HCT116 (cell line): Measurements from ENCODE around the gene FUOM. TPM values are rescaled to one million over a fixed set of nuclear protein-coding genes. Genes with fewer than 3 reads are reported as not detected.

ENCODE experiments used
- ATAC-seq: fragments of 200-7000 bp; cut with Tn5 transposase; 2 replicates; pipeline ENCODE4 v1.9.1; 2020; ENCODE audit warnings: mild to moderate bottlenecking, moderate library complexity
- BruUV-seq: library from RNA; stranded (reverse); fragments of 400-500 nt; replicated peaks from 2 replicates; lab custom pipeline; 2021; lab: Mats Ljungman, UMichigan
- CTCF ChIA-PET: fragments of 300-600 bp; sonication (Branson Sonifier 250); formaldehyde crosslinking; loops from one replicate; lab custom pipeline; 2021; ENCODE audit warnings: antibody characterized with exemption; lab: Charles Lee
- POLR2A ChIA-PET: fragments of 300-600, 350-600 bp; sonication (Branson Sonifier 250); formaldehyde crosslinking; loops from one replicate; lab custom pipeline; 2021; ENCODE audit warnings: antibody characterized with exemption; lab: Charles Lee
- RAD21 ChIA-PET, 2 experiments: fragments of 300-600 bp; sonication (Branson Sonifier 250); formaldehyde crosslinking; loops; one replicate each; lab custom pipeline; 2023; ENCODE audit warnings: low total read pairs in 2 of 2; ENCODE audit not compliant: uncharacterized antibody in 2 of 2, unreplicated experiment in 2 of 2, low non-redundant PET in 1 of 2; lab: Charles Lee
- DNase-seq: peaks from one replicate; pipeline ENCODE4 v3.0.0-alpha.2; 2010; ENCODE audit warnings: low read depth, low spot score
- H2AFZ ChIP-seq: fragments of 200-600 bp; shearing (Covaris generic), sonication (generic); 2 replicates; pipeline ENCODE4 v1.6.1; 2017; ENCODE audit warnings: low read depth, mixed run types, mixed read lengths, antibody characterized with exemption, low read length; ENCODE audit not compliant: poor library complexity, severe bottlenecking
- H3K27ac ChIP-seq: 2 replicates; pipeline ENCODE4 v1.5.1; 2012; ENCODE audit warnings: low read depth, low read length
- H3K27me3 ChIP-seq: fragments of 200-600 bp; sonication (generic); 2 replicates; pipeline ENCODE4 v1.6.1; 2016; ENCODE audit warnings: mixed run types, low read length, mixed read lengths; ENCODE audit not compliant: insufficient read depth
- H3K36me3 ChIP-seq, 2 experiments: fragments of 200-500 bp in 1 of 2; fragments of 200-600 bp in 1 of 2; sonication (Bioruptor generic) in 1 of 2; sonication (generic) in 1 of 2; 2 replicates each; pipeline versions ENCODE4 v1.5.1 to v1.6.1; 2014 to 2016; ENCODE audit warnings: low read length in 2 of 2, inconsistent platforms in 1 of 2, mixed read lengths in 1 of 2, mixed run types in 1 of 2; ENCODE audit not compliant: insufficient read depth in 2 of 2, control insufficient read depth in 1 of 2
- H3K4me1 ChIP-seq, 2 experiments: fragments of 200-600 bp in 1 of 2; sonication (generic) in 1 of 2; 2 replicates each; pipeline versions ENCODE4 v1.5.1 to v1.6.1; 2012 to 2017; ENCODE audit warnings: low read length in 2 of 2, inconsistent platforms in 1 of 2, mild to moderate bottlenecking in 1 of 2, mixed read lengths in 1 of 2, mixed run types in 1 of 2, moderate library complexity in 1 of 2; ENCODE audit not compliant: insufficient read depth in 2 of 2, control insufficient read depth in 1 of 2
- H3K4me2 ChIP-seq: fragments of 200-600 bp; sonication (generic); 2 replicates; pipeline ENCODE4 v1.6.1; 2017; ENCODE audit warnings: mixed run types, low read length, mixed read lengths
- H3K4me3 ChIP-seq, 2 experiments: fragments of 200-600 bp in 1 of 2; sonication (generic) in 1 of 2; replicated peaks in 1 of 2; 2 replicates each; pipeline ENCODE4 v1.5.1; 2011 to 2016; ENCODE audit warnings: low read length in 2 of 2, control low read depth in 1 of 2, low read depth in 1 of 2, mild to moderate bottlenecking in 1 of 2, mixed read lengths in 1 of 2, mixed run types in 1 of 2
- H3K79me2 ChIP-seq: fragments of 200-600 bp; sonication (generic); 2 replicates; pipeline ENCODE4 v1.6.1; 2017; ENCODE audit warnings: mild to moderate bottlenecking, mixed run types, low read length, moderate library complexity, mixed read lengths; ENCODE audit not compliant: insufficient read depth
- H3K9ac ChIP-seq: fragments of 200-600 bp; sonication (generic); 2 replicates; pipeline ENCODE4 v1.6.1; 2016; ENCODE audit warnings: low read length, mixed read lengths
- H3K9me2 ChIP-seq: fragments of 200-600 bp; sonication (generic), shearing (Covaris generic); 2 replicates; pipeline ENCODE4 v1.6.1; 2017; ENCODE audit warnings: mixed run types, mild to moderate bottlenecking, moderate library complexity; ENCODE audit not compliant: insufficient read depth
- H3K9me3 ChIP-seq, 2 experiments: fragments of 200-500 bp in 1 of 2; fragments of 200-600 bp in 1 of 2; sonication (Bioruptor generic) in 1 of 2; sonication (generic) in 1 of 2; 2 replicates each; pipeline ENCODE4 v1.6.1; 2014 to 2017; ENCODE audit warnings: low read length in 2 of 2, mixed read lengths in 2 of 2, inconsistent platforms in 1 of 2, low read depth in 1 of 2, mild to moderate bottlenecking in 1 of 2, mixed run types in 1 of 2, moderate library complexity in 1 of 2; ENCODE audit not compliant: control insufficient read depth in 1 of 2, insufficient read depth in 1 of 2
- H4K20me1 ChIP-seq: fragments of 200-600 bp; sonication (generic), shearing (Covaris generic); 2 replicates; pipeline ENCODE4 v1.6.1; 2017; ENCODE audit warnings: mixed run types, mild to moderate bottlenecking, moderate library complexity; ENCODE audit not compliant: insufficient read depth
- CEBPB ChIP-seq: IDR thresholded peaks from 2 replicates; pipeline ENCODE4 v1.6.1; 2012; ENCODE audit warnings: low read depth
- EZH2 ChIP-seq: fragments of 200-600 bp; sonication (generic); IDR thresholded peaks from 2 replicates; pipeline ENCODE4 v1.6.1; 2017; ENCODE audit warnings: antibody characterized with exemption, mixed run types
- FOSL1 ChIP-seq: IDR thresholded peaks from 2 replicates; pipeline ENCODE4 v1.6.1; 2012; ENCODE audit warnings: low read depth
- POLR2A ChIP-seq: IDR thresholded peaks from 2 replicates; pipeline ENCODE4 v1.7.0; 2011; ENCODE audit warnings: borderline replicate concordance; ENCODE audit not compliant: insufficient read depth, insufficient read length; ENCODE audit errors: extremely low read depth
- RAD21 ChIP-seq: IDR thresholded peaks from 2 replicates; pipeline ENCODE4 v1.6.1; 2012; ENCODE audit warnings: low read depth, mild to moderate bottlenecking
- SP1 ChIP-seq: IDR thresholded peaks from 2 replicates; pipeline ENCODE4 v1.6.1; 2012; ENCODE audit warnings: low read depth
- TCF7L2 ChIP-seq: IDR thresholded peaks from 2 replicates; pipeline ENCODE4 v1.7.0; 2011; ENCODE audit warnings: borderline replicate concordance, inconsistent platforms; ENCODE audit not compliant: insufficient read depth, insufficient read length; ENCODE audit errors: extremely low read depth
- intact Hi-C: fragments of 100-400 bp; cut with micrococcal nuclease; formaldehyde crosslinking; loops from 2 replicates; pipeline ENCODE4 v1.10.0; 2022
- total RNA-seq: library from RNA; stranded (reverse); gene quantifications from one replicate; pipeline ENCODE4 v1.2.1, GENCODE V29; 2021; ENCODE audit not compliant: unreplicated experiment
- TF ChIP-seq, protein P1 (sequence below): IDR thresholded peaks from 2 replicates; pipeline ENCODE4 v1.6.1; 2011; ENCODE audit warnings: mild to moderate bottlenecking, low read length, moderate library complexity; ENCODE audit not compliant: insufficient replicate concordance; ENCODE audit errors: extremely low read depth
- TF ChIP-seq, protein P2 (sequence below): IDR thresholded peaks from 2 replicates; pipeline ENCODE4 v1.6.1; 2012
- TF ChIP-seq, protein P3 (sequence below): IDR thresholded peaks from 2 replicates; pipeline ENCODE4 v1.6.1; 2012; ENCODE audit warnings: low read depth
- TF ChIP-seq, protein P4 (sequence below), 3 experiments: fragments of 200-600 bp in 1 of 3; sonication (generic) in 1 of 3; IDR thresholded peaks in 2 of 3; conservative IDR thresholded peaks in 1 of 3; 2 replicates each; pipeline ENCODE4 v1.5.1; 2012 to 2017; ENCODE audit warnings: low read depth in 2 of 3, low read length in 2 of 3, antibody characterized with exemption in 1 of 3, borderline replicate concordance in 1 of 3, control low read depth in 1 of 3, mild to moderate bottlenecking in 1 of 3, mixed read lengths in 1 of 3, mixed run types in 1 of 3, moderate library complexity in 1 of 3; ENCODE audit not compliant: insufficient read depth in 1 of 3

Gene FUOM
- total RNA-seq, 1 experiment from 2014 or later: 21.5 TPM

DNA sequence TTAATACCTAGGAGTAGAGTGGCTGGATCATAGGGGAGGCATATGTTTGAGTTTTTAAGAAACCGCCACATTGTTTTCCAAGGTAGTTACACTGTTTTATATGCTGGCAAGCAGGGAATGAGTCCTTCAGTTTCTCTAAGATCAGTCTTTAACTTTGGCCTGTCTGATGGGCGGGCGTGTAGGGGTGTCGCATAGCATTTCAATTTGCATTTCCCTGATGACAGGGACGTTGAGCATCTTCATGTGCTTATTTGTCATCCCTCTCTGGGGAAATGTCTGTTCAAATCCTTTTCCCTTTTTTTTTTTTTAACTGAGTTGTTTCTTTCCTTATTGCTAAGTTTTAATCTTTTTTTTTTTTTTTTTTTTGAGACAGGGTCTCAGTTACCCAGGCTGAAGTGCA, 46.0 kb upstream of the FUOM start (continued):
- TF ChIP-seq, protein P1, sequence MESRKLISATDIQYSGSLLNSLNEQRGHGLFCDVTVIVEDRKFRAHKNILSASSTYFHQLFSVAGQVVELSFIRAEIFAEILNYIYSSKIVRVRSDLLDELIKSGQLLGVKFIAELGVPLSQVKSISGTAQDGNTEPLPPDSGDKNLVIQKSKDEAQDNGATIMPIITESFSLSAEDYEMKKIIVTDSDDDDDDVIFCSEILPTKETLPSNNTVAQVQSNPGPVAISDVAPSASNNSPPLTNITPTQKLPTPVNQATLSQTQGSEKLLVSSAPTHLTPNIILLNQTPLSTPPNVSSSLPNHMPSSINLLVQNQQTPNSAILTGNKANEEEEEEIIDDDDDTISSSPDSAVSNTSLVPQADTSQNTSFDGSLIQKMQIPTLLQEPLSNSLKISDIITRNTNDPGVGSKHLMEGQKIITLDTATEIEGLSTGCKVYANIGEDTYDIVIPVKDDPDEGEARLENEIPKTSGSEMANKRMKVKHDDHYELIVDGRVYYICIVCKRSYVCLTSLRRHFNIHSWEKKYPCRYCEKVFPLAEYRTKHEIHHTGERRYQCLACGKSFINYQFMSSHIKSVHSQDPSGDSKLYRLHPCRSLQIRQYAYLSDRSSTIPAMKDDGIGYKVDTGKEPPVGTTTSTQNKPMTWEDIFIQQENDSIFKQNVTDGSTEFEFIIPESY: no peak

DNA sequence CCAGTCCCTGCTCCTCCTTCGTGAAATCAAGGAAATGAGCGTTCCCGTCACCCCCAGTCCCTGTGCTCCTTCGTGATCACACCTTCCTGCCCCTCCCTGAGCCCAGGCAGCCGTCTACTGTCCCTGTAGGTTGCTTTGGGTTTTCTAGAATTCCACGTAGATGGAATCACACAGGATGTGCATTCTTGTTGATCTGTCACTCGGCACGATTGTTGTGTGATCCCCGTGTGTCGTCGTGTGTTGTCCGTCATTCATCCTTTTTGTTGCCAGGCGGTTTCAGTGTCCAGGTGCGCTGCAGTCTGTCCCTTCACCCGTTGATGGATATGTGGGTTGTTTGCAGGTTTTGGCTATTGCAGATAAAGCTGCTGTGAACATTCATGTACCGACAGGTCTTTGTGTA, 45.5 kb upstream of the FUOM start:
- Histone ChIP-seq H3K4me1 (no peaks in the 10 kb centered on the region), H3K27me3 (no peaks in the 10 kb centered on the region), H3K4me2 (no peak overlapping the region), H3K4me3 (no peak overlapping the region), H3K36me3 (no peaks in the 10 kb centered on the region; a peak in 1 of 4 replicates), H3K9ac (no peak overlapping the region), H3K9me3 (no peaks in the 10 kb centered on the region), H2AFZ (no peak overlapping the region), H3K27ac (no peak overlapping the region), H4K20me1 (no peaks in the 10 kb centered on the region), H3K79me2 (peaks cover 35% of the 10 kb centered on the region), H3K9me2 (no peaks in the 10 kb centered on the region)
- CTCF ChIA-PET: no interaction called here
- TF ChIP-seq, protein P2, sequence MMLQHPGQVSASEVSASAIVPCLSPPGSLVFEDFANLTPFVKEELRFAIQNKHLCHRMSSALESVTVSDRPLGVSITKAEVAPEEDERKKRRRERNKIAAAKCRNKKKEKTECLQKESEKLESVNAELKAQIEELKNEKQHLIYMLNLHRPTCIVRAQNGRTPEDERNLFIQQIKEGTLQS: no peak
- TF ChIP-seq TCF7L2: no peak
- TF ChIP-seq, protein P1: no peak
- no peak for TF ChIP-seq SP1
- TF ChIP-seq, protein P3, sequence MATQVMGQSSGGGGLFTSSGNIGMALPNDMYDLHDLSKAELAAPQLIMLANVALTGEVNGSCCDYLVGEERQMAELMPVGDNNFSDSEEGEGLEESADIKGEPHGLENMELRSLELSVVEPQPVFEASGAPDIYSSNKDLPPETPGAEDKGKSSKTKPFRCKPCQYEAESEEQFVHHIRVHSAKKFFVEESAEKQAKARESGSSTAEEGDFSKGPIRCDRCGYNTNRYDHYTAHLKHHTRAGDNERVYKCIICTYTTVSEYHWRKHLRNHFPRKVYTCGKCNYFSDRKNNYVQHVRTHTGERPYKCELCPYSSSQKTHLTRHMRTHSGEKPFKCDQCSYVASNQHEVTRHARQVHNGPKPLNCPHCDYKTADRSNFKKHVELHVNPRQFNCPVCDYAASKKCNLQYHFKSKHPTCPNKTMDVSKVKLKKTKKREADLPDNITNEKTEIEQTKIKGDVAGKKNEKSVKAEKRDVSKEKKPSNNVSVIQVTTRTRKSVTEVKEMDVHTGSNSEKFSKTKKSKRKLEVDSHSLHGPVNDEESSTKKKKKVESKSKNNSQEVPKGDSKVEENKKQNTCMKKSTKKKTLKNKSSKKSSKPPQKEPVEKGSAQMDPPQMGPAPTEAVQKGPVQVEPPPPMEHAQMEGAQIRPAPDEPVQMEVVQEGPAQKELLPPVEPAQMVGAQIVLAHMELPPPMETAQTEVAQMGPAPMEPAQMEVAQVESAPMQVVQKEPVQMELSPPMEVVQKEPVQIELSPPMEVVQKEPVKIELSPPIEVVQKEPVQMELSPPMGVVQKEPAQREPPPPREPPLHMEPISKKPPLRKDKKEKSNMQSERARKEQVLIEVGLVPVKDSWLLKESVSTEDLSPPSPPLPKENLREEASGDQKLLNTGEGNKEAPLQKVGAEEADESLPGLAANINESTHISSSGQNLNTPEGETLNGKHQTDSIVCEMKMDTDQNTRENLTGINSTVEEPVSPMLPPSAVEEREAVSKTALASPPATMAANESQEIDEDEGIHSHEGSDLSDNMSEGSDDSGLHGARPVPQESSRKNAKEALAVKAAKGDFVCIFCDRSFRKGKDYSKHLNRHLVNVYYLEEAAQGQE: no peak
- TF ChIP-seq, protein P4, sequence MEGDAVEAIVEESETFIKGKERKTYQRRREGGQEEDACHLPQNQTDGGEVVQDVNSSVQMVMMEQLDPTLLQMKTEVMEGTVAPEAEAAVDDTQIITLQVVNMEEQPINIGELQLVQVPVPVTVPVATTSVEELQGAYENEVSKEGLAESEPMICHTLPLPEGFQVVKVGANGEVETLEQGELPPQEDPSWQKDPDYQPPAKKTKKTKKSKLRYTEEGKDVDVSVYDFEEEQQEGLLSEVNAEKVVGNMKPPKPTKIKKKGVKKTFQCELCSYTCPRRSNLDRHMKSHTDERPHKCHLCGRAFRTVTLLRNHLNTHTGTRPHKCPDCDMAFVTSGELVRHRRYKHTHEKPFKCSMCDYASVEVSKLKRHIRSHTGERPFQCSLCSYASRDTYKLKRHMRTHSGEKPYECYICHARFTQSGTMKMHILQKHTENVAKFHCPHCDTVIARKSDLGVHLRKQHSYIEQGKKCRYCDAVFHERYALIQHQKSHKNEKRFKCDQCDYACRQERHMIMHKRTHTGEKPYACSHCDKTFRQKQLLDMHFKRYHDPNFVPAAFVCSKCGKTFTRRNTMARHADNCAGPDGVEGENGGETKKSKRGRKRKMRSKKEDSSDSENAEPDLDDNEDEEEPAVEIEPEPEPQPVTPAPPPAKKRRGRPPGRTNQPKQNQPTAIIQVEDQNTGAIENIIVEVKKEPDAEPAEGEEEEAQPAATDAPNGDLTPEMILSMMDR (IDR thresholded peaks at IDR 0.05 in 2 of 3, conservative IDR thresholded peaks at IDR 0.05 in 1 of 3; ENCODE audit: borderline replicate concordance in 1 of 3, insufficient read depth in 1 of 3, low read depth in 2 of 3, low read length in 2 of 3): no peak
- no peak for TF ChIP-seq POLR2A
- no peak for TF ChIP-seq EZH2
- TF ChIP-seq CEBPB: no peak
- TF ChIP-seq FOSL1: no peak
- no peak for TF ChIP-seq RAD21
- POLR2A ChIA-PET: no interaction called here
- DNase-seq (no peak), ATAC-seq (no peak)
- intact Hi-C loops: no loop called here
- RAD21 ChIA-PET: no interaction called here
- BruUV-seq: no TSS peak
